HepG2 (cell line): Measurements from ENCODE around the gene CCDC97. TPM values are rescaled to one million over a fixed set of nuclear protein-coding genes. Genes with fewer than 3 reads are reported as not detected.

Source experiments
- AHR ChIP-seq: IDR thresholded peaks from 2 replicates; pipeline ENCODE4 v1.6.1; 2018; ENCODE audit warnings: missing genetic modification reagents, missing compliant biosample characterization
- FOXA1 ChIP-seq, 2 experiments: fragments of 450-650 bp in 1 of 2; sonication (generic) in 1 of 2; formaldehyde crosslinking in 1 of 2; IDR thresholded peaks; 2 replicates each; pipeline versions ENCODE4 v1.4.0 to v1.6.1; 2016 to 2020; ENCODE audit warnings: missing genetic modification reagents in 1 of 2
- KDM3A ChIP-seq: IDR thresholded peaks from 2 replicates; pipeline ENCODE4 v1.6.1; 2018; ENCODE audit warnings: low read depth, missing compliant biosample characterization
- MAF1 ChIP-seq: sonication (generic); formaldehyde crosslinking; IDR thresholded peaks from 2 replicates; pipeline ENCODE4 v1.5.0; 2020; ENCODE audit warnings: missing genetic modification reagents, borderline replicate concordance
- MED13 ChIP-seq: sonication (generic); formaldehyde crosslinking; IDR thresholded peaks from 2 replicates; pipeline ENCODE4 v1.5.0; 2020; ENCODE audit warnings: missing genetic modification reagents
- PTBP1 ChIP-seq: fragments of 200-400 bp; formaldehyde crosslinking; IDR thresholded peaks from 2 replicates; pipeline ENCODE4 v1.6.1; 2018; ENCODE audit warnings: low read length, low read depth; ENCODE audit not compliant: poor library complexity, severe bottlenecking
- SALL2 ChIP-seq: sonication (generic); formaldehyde crosslinking; IDR thresholded peaks from 2 replicates; pipeline ENCODE4 v1.8.1; 2023; ENCODE audit warnings: mild to moderate bottlenecking, missing genetic modification reagents, inconsistent platforms
- SP2 ChIP-seq: sonication (generic); formaldehyde crosslinking; IDR thresholded peaks from 2 replicates; pipeline ENCODE4 v1.5.1; 2020; ENCODE audit warnings: mild to moderate bottlenecking, missing genetic modification reagents
- SP5 ChIP-seq: IDR thresholded peaks from 2 replicates; pipeline ENCODE4 v1.6.1; 2016; ENCODE audit warnings: low read depth, borderline replicate concordance
- WIZ ChIP-seq: sonication (generic); formaldehyde crosslinking; IDR thresholded peaks from 2 replicates; pipeline ENCODE4 v1.5.1; 2020; ENCODE audit warnings: mild to moderate bottlenecking, missing genetic modification reagents
- ZNF343 ChIP-seq: sonication (generic); formaldehyde crosslinking; IDR thresholded peaks from 2 replicates; pipeline ENCODE4 v1.4.0; 2020; ENCODE audit warnings: mild to moderate bottlenecking, missing genetic modification reagents
- ZNF772 ChIP-seq: sonication (generic); formaldehyde crosslinking; IDR thresholded peaks from 2 replicates; pipeline ENCODE4 v1.5.0; 2020; ENCODE audit warnings: mild to moderate bottlenecking, missing genetic modification reagents
- polyA plus RNA-seq, 8 experiments: library from polyadenylated mRNA; depleted of rRNA in 3 of 8; stranded (reverse) in 7 of 8; unstranded in 1 of 8; fragments of >200 nt; fragmentation: Illumina TruSeq in 4 of 8; extraction: Trizol in 4 of 8; gene quantifications; 2 replicates each; pipeline versions ENCODE4 v1.2.1 to v1.2.3, GENCODE V29; 2011 to 2016; ENCODE audit warnings: low read depth in 4 of 8, missing spikeins in 1 of 8, mixed read lengths in 1 of 8; ENCODE audit not compliant: insufficient read depth in 1 of 8
- total RNA-seq, 5 experiments: library from RNA; depleted of rRNA; stranded (reverse); fragments of >200 nt; fragmentation: Illumina TruSeq; extraction: Trizol; gene quantifications; 2 replicates each; pipeline ENCODE4 v1.2.3, GENCODE V29; 2016; ENCODE audit warnings: low read depth in 1 of 5
- TF ChIP-seq, protein P1 (sequence below): sonication (generic); formaldehyde crosslinking; IDR thresholded peaks from 2 replicates; pipeline ENCODE4 v1.4.0; 2020; ENCODE audit warnings: missing genetic modification reagents, mild to moderate bottlenecking, borderline replicate concordance
- TF ChIP-seq, protein P2 (sequence below): fragments of 450-650 bp; IDR thresholded peaks from 2 replicates; pipeline ENCODE4 v1.6.1; 2016
- TF ChIP-seq, protein P3 (sequence below): sonication (generic); formaldehyde crosslinking; IDR thresholded peaks from 2 replicates; pipeline ENCODE4 v1.5.1; 2020; ENCODE audit warnings: missing genetic modification reagents, mild to moderate bottlenecking, borderline replicate concordance
- TF ChIP-seq, protein P4 (sequence below): sonication (generic); formaldehyde crosslinking; IDR thresholded peaks from 2 replicates; pipeline ENCODE4 v1.4.0; 2020; ENCODE audit warnings: missing genetic modification reagents
- TF ChIP-seq, protein P5 (sequence below): IDR thresholded peaks from 2 replicates; pipeline ENCODE4 v1.6.1; 2018; ENCODE audit warnings: missing genetic modification reagents
- TF ChIP-seq, protein P6 (sequence below): sonication (generic); formaldehyde crosslinking; IDR thresholded peaks from 2 replicates; pipeline ENCODE4 v1.4.0; 2020; ENCODE audit warnings: mild to moderate bottlenecking, low read depth, missing genetic modification reagents

Gene CCDC97
- total and polyA plus RNA-seq, 2 of the 13 experiments (the other 11 are each of a cell fraction or from before 2014, with no cell fraction given): 6.2 to 7.3 TPM

DNA sequence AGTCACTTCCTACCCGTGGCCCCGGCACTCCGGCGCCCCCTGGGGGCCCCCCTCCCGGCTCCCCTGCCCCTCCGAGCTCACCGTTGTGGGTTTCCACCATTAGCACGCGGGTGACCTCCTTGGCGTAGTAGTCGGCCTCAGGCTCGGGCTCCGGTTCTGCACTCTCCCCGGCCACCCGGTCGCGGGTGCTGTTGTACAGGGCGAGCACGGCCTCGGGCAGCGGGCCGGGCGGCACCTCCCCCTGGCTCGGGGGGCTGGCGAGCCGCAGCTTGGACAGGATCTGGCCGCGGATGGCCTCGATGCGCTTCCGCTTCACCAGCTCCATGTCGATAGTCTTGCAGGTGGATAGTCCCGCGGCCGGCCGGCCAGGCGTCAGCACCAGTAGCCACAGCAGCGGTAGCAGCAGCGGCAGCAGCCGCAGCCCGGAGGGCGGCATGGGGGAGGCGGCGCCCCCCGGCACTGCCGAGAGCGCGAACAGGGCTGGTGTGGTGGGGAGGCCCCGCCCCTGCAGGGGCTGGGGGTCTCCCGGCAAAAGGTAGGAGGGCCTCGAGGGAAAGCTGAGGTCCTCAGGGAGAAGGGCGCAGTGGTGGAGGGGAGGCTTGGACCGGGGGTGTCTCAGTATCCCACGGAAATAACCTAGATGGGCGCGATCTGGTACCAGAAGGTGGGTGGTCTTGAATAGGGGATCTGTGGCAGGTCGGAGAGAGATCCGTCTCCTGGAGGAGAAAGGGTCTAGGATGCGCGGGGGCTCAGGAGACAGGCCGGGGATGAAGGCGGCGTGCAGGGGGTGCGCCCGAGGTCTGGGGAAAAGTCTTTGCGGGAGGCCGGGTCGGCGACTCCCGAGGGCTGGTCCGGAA lies 42.9 kb downstream of the CCDC97 start (continued):
- TF ChIP-seq, protein P1, sequence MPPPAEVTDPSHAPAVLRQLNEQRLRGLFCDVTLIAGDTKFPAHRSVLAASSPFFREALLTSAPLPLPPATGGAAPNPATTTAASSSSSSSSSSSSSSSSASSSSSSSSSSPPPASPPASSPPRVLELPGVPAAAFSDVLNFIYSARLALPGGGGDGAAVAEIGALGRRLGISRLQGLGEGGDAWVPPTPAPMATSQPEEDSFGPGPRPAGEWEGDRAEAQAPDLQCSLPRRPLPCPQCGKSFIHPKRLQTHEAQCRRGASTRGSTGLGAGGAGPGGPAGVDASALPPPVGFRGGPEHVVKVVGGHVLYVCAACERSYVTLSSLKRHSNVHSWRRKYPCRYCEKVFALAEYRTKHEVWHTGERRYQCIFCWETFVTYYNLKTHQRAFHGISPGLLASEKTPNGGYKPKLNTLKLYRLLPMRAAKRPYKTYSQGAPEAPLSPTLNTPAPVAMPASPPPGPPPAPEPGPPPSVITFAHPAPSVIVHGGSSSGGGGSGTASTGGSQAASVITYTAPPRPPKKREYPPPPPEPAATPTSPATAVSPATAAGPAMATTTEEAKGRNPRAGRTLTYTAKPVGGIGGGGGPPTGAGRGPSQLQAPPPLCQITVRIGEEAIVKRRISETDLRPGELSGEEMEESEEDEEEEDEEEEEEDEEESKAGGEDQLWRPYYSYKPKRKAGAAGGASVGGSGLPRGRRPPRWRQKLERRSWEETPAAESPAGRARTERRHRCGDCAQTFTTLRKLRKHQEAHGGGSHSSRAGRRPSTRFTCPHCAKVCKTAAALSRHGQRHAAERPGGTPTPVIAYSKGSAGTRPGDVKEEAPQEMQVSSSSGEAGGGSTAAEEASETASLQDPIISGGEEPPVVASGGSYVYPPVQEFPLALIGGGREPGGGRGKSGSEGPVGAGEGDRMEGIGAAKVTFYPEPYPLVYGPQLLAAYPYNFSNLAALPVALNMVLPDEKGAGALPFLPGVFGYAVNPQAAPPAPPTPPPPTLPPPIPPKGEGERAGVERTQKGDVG (CRISPR knock-in tag): peak; percentile 37; the same call in 1 of the 2 replicates
- peak; percentile 60; the same call in 1 of the 2 replicates for TF ChIP-seq KDM3A (CRISPR knock-in tag)
- TF ChIP-seq SP5 (CRISPR knock-in tag): no peak
- TF ChIP-seq, protein P2, sequence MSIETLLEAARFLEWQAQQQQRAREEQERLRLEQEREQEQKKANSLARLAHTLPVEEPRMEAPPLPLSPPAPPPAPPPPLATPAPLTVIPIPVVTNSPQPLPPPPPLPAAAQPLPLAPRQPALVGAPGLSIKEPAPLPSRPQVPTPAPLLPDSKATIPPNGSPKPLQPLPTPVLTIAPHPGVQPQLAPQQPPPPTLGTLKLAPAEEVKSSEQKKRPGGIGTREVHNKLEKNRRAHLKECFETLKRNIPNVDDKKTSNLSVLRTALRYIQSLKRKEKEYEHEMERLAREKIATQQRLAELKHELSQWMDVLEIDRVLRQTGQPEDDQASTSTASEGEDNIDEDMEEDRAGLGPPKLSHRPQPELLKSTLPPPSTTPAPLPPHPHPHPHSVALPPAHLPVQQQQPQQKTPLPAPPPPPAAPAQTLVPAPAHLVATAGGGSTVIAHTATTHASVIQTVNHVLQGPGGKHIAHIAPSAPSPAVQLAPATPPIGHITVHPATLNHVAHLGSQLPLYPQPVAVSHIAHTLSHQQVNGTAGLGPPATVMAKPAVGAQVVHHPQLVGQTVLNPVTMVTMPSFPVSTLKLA: no peak
- TF ChIP-seq MED13 (CRISPR knock-in tag): no peak
- TF ChIP-seq, protein P3, sequence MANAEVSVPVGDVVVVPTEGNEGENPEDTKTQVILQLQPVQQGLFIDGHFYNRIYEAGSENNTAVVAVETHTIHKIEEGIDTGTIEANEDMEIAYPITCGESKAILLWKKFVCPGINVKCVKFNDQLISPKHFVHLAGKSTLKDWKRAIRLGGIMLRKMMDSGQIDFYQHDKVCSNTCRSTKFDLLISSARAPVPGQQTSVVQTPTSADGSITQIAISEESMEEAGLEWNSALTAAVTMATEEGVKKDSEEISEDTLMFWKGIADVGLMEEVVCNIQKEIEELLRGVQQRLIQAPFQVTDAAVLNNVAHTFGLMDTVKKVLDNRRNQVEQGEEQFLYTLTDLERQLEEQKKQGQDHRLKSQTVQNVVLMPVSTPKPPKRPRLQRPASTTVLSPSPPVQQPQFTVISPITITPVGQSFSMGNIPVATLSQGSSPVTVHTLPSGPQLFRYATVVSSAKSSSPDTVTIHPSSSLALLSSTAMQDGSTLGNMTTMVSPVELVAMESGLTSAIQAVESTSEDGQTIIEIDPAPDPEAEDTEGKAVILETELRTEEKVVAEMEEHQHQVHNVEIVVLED (CRISPR knock-in tag): peak; percentile 11; the same call in 1 of the 2 replicates
- TF ChIP-seq, protein P4, sequence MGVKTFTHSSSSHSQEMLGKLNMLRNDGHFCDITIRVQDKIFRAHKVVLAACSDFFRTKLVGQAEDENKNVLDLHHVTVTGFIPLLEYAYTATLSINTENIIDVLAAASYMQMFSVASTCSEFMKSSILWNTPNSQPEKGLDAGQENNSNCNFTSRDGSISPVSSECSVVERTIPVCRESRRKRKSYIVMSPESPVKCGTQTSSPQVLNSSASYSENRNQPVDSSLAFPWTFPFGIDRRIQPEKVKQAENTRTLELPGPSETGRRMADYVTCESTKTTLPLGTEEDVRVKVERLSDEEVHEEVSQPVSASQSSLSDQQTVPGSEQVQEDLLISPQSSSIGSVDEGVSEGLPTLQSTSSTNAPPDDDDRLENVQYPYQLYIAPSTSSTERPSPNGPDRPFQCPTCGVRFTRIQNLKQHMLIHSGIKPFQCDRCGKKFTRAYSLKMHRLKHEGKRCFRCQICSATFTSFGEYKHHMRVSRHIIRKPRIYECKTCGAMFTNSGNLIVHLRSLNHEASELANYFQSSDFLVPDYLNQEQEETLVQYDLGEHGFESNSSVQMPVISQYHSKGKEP: no peak
- TF ChIP-seq SALL2 (CRISPR knock-in tag): no peak
- no peak for TF ChIP-seq WIZ (CRISPR knock-in tag)
- TF ChIP-seq FOXA1 (IDR thresholded peaks at IDR 0.05): no peak
- TF ChIP-seq FOXA1 (CRISPR knock-in tag; IDR thresholded peaks at IDR 0.05): 0 out of 2 replicates have a peak, but pooled peaks have one; percentile 8
- TF ChIP-seq, protein P5, sequence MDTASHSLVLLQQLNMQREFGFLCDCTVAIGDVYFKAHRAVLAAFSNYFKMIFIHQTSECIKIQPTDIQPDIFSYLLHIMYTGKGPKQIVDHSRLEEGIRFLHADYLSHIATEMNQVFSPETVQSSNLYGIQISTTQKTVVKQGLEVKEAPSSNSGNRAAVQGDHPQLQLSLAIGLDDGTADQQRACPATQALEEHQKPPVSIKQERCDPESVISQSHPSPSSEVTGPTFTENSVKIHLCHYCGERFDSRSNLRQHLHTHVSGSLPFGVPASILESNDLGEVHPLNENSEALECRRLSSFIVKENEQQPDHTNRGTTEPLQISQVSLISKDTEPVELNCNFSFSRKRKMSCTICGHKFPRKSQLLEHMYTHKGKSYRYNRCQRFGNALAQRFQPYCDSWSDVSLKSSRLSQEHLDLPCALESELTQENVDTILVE (CRISPR knock-in tag): no peak
- TF ChIP-seq SP2 (CRISPR knock-in tag): no peak
- no peak for TF ChIP-seq ZNF343 (CRISPR knock-in tag)
- TF ChIP-seq ZNF772 (CRISPR knock-in tag): 0 out of 2 replicates have a peak, but pooled peaks have one; percentile 2
- peak; percentile 87; the same call in 1 of the 2 replicates for TF ChIP-seq MAF1 (CRISPR knock-in tag)
- TF ChIP-seq AHR: no peak; the same call in 1 of the 2 replicates
- TF ChIP-seq PTBP1: no peak
- TF ChIP-seq, protein P6, sequence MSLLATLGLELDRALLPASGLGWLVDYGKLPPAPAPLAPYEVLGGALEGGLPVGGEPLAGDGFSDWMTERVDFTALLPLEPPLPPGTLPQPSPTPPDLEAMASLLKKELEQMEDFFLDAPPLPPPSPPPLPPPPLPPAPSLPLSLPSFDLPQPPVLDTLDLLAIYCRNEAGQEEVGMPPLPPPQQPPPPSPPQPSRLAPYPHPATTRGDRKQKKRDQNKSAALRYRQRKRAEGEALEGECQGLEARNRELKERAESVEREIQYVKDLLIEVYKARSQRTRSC (CRISPR knock-in tag): no peak
